Measurements from ENCODE around the gene KANSL1. TPM values are rescaled to one million over a fixed set of nuclear protein-coding genes. Genes with fewer than 3 reads are reported as not detected.
"Not testable (repeated sequence)": the region's sequence is repeated elsewhere in the genome, so short reads cannot be mapped to it uniquely, and the experiment has no call there.

The KANSL1 gene
- total RNA-seq, 1 donor from 2014 or later = 106 TPM

DNA sequence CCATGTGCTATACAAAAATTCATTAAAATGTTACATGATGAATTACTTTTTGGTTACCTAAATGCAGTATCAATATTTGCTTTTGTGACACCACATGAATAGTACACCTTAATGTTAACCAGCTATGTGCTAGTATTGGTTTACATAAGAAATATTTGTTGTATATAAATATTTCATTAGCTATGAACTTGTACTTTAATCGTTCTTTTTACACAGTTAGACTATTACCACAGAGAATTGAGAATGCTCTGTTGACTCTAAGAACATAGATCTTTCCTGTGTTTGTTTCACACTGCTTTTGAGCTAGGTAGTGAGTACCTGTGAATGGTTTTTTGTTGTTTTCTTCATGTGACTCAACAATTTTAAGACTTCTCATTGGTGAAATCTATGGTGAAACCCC lies 93.4 kb downstream of the KANSL1 start:
- Histone ChIP-seq H3K27me3 (ENCODE audit: control insufficient read depth, insufficient read depth, low read length) (no peaks in the 10 kb centered on the region), H3K4me3 (ENCODE audit: low read depth, low read length) (no peak overlapping the region), H3K36me3 (ENCODE audit: control insufficient read depth, insufficient read depth, low read length) (no peaks in the 10 kb centered on the region)
- TF ChIP-seq, protein P1, sequence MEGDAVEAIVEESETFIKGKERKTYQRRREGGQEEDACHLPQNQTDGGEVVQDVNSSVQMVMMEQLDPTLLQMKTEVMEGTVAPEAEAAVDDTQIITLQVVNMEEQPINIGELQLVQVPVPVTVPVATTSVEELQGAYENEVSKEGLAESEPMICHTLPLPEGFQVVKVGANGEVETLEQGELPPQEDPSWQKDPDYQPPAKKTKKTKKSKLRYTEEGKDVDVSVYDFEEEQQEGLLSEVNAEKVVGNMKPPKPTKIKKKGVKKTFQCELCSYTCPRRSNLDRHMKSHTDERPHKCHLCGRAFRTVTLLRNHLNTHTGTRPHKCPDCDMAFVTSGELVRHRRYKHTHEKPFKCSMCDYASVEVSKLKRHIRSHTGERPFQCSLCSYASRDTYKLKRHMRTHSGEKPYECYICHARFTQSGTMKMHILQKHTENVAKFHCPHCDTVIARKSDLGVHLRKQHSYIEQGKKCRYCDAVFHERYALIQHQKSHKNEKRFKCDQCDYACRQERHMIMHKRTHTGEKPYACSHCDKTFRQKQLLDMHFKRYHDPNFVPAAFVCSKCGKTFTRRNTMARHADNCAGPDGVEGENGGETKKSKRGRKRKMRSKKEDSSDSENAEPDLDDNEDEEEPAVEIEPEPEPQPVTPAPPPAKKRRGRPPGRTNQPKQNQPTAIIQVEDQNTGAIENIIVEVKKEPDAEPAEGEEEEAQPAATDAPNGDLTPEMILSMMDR (IDR thresholded peaks at IDR 0.05; ENCODE audit: insufficient read depth, low read length, severe bottlenecking) = no peak
- DNase-seq (ENCODE audit: low read depth) (no peak), FAIRE-seq (no peak)

DNA sequence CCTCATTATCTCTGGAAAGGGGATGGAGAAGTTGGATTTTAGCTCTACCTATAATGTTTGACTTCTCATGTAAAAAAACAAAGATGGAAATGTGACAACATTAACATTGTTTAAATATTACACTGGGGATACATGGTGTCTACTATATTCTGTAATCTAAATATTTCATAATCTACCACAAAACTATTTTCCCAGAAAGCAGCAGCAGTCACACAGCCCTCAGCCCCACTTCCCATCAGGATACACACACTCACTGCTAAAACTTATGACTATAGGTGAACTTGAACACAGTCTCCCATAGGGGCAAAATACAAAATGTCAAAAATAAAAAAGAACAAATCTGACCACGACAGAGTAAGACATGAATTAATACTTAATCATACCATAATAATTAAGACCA lies 95.7 kb downstream of the KANSL1 start:
- TF ChIP-seq, protein P1 (IDR thresholded peaks at IDR 0.05; ENCODE audit: insufficient read depth, low read length, severe bottlenecking) = no peak
- no peak for DNase-seq (ENCODE audit: low read depth)
- Histone ChIP-seq H3K4me3 (ENCODE audit: low read depth, low read length) (no peak overlapping the region), H3K36me3 (ENCODE audit: control insufficient read depth, insufficient read depth, low read length) (no peaks in the 10 kb centered on the region), H3K27me3 (ENCODE audit: control insufficient read depth, insufficient read depth, low read length) (no peaks in the 10 kb centered on the region)
- no peak for FAIRE-seq

DNA sequence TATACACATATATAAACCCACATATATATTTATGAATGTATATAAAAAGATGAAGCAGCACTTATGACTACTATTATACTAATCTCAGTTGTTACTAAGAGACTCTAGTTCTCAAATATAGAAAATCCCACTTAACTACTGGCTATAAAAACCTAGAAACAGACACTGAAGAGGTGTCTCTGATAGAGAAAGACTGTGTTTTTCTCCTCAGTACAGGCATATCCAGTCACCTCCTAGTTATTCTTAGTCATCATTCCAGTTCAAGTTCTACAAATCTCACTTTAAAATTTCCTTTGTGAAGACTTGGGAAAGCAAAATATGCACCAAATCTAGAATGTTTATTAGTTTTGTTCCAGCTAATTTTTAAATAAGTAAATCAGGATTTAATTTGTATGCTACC lies 100.2 kb downstream of the KANSL1 start:
- no peak for FAIRE-seq
- Histone ChIP-seq H3K27me3 (ENCODE audit: control insufficient read depth, insufficient read depth, low read length) (no peaks in the 10 kb centered on the region), H3K36me3 (ENCODE audit: control insufficient read depth, insufficient read depth, low read length) (peaks cover 2% of the 10 kb centered on the region), H3K4me3 (ENCODE audit: low read depth, low read length) (no peak overlapping the region)
- TF ChIP-seq, protein P1 (IDR thresholded peaks at IDR 0.05; ENCODE audit: insufficient read depth, low read length, severe bottlenecking) = no peak
- DNase-seq (ENCODE audit: low read depth) = no peak

DNA sequence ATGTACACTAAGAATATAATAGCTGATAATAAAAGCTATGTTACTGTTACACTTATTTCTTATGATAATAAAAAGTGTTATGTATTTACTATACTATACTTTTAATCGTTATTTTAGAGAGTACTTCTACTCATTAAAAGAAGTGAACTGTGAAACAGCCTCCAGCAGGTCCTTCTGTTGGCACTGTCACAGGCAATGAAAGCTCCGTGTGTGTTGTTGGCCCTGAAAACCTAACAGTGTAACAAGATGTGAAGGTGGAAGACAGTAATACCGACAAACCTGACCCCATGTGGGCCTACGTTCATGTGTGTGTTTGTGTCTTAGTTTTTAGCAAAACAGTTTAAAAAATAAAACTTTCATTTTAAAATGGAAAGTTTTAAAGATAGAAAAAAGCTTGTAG lies 102.4 kb downstream of the KANSL1 start:
- Histone ChIP-seq H3K36me3 (ENCODE audit: control insufficient read depth, insufficient read depth, low read length) (peaks cover 2% of the 10 kb centered on the region), H3K27me3 (ENCODE audit: control insufficient read depth, insufficient read depth, low read length) (no peaks in the 10 kb centered on the region), H3K4me3 (ENCODE audit: low read depth, low read length) (no peak overlapping the region)
- no peak for DNase-seq (ENCODE audit: low read depth)
- no peak for FAIRE-seq
- TF ChIP-seq, protein P1 (IDR thresholded peaks at IDR 0.05; ENCODE audit: insufficient read depth, low read length, severe bottlenecking) = no peak

DNA sequence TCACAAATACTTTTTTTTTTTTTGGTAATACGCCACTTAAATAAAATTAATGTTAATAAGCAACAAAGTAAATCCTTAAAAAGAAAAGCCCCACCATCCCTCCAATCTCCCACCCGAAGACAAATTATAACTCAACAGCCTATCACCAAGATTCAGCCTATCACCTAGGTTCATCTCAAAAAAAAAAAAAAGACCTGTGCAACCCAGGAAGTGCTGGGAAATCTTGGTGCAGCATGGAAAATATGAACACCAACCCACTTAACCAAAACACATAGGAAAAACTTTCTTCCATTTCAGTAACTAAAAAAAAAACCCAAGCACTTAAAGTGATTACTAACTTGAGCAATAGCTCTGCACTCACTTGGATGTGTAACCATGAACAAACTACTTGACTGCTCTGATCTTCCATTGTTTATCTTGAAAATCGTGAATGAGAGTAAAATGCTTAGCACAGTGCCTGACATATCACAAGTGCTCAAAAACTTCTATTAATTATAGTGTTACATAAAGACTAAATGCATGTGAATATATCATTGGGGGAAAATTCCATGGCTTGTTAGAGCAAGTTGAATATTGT lies 103.8 kb downstream of the KANSL1 start:
- Histone ChIP-seq H3K27me3 (ENCODE audit: control insufficient read depth, insufficient read depth, low read length) (no peaks in the 10 kb centered on the region), H3K4me3 (ENCODE audit: low read depth, low read length) (no peak overlapping the region), H3K36me3 (ENCODE audit: control insufficient read depth, insufficient read depth, low read length) (peaks cover 2% of the 10 kb centered on the region)
- TF ChIP-seq, protein P1 (IDR thresholded peaks at IDR 0.05; ENCODE audit: insufficient read depth, low read length, severe bottlenecking) = no peak
- no peak for FAIRE-seq
- no peak for DNase-seq (ENCODE audit: low read depth)

DNA sequence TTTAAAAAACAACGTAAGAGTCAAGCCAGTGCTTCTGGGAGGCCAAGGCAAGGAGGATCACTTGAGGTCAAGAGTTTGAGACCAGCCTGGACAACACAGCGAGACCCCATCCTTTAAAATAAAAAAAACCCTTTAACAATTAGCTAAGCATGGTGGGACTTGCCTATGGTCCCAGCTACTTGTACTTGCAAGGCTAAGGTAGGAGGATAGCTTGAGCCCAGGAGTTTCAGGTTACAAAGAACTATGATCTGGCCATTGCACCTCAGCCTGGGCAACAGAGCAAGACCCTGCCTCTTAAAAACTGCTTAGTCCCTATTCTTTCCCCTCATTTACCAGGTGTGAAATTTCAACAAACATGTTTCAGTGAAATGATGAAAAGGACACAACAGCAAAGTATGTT lies 104.6 kb downstream of the KANSL1 start:
- no peak overlapping the region for H3K4me3 ChIP-seq (ENCODE audit: low read depth, low read length)
- FAIRE-seq (no peak), DNase-seq (ENCODE audit: low read depth) (no peak)
- TF ChIP-seq, protein P1 (IDR thresholded peaks at IDR 0.05; ENCODE audit: insufficient read depth, low read length, severe bottlenecking) = no peak
- H3K36me3 ChIP-seq (ENCODE audit: control insufficient read depth, insufficient read depth, low read length) = peaks cover 2% of the 10 kb centered on the region
- H3K27me3 ChIP-seq (ENCODE audit: control insufficient read depth, insufficient read depth, low read length) = no peaks in the 10 kb centered on the region

DNA sequence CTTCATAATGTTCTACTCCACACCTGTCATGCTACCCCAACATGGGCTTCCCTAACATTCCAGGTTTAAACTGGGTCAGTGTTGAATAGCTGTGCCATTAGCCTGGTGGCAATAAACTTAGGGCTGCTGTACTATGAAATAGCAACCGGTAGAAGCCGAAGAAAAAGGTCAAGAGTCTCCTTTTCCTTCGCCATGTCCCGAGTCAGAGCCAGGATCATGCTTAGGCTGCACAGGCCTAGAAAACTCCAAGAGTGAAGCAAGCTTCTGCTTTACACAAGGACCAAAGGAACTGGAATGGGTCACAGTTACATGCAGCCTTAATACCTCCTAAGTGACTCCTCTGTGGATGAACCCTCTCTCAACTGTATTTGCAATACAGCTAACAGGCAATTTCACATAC lies 105.4 kb downstream of the KANSL1 start:
- not testable (repeated sequence) for H3K27me3 ChIP-seq (ENCODE audit: control insufficient read depth, insufficient read depth, low read length); FAIRE-seq; H3K4me3 ChIP-seq (ENCODE audit: low read depth, low read length); H3K36me3 ChIP-seq (ENCODE audit: control insufficient read depth, insufficient read depth, low read length); DNase-seq (ENCODE audit: low read depth)
